ENCODE data around the gene CRYBB1. TPM values are rescaled to one million over a fixed set of nuclear protein-coding genes. Genes with fewer than 3 reads are reported as not detected.

Gene CRYBB1
- total RNA-seq: 0.76 TPM

- DNase-seq (ENCODE audit: low spot score) (no peak), ATAC-seq (peak; percentile 83)
- intact Hi-C loops (cut with DNase I): no loop called here
Measured at GRCh38 chr22:26617271-26618199, at the start of gene CRYBB1. TSS of gene CRYBB1 (minus strand) at chr22:26618027. CDS start at chr22:26616319, 1,708 bp downstream.

- DNase-seq (ENCODE audit: low spot score) (no peak), ATAC-seq (no peak)
- intact Hi-C loops (cut with DNase I): no loop called here
Measured at GRCh38 chr22:26667140-26667539, 49.3 kb upstream of the CRYBB1 start.

- intact Hi-C loops (cut with DNase I): no loop called here
- ATAC-seq: no peak
- DNase-seq (ENCODE audit: low spot score): no peak
Measured at GRCh38 chr22:26665813-26666231, 48.0 kb upstream of the CRYBB1 start.

- intact Hi-C loops (cut with DNase I): no loop called here
- no peak for DNase-seq (ENCODE audit: low spot score)
- ATAC-seq: no peak
Measured at GRCh38 chr22:26663374-26663923, 45.6 kb upstream of the CRYBB1 start.

GRCh38 chr22:26662160-26662559 is 44.3 kb upstream of the CRYBB1 start:
- intact Hi-C loops (cut with DNase I): no loop called here
- DNase-seq (ENCODE audit: low spot score): no peak

GRCh38 chr22:26660961-26661578 is 43.2 kb upstream of the CRYBB1 start:
- no peak for DNase-seq (ENCODE audit: low spot score)
- ATAC-seq: no peak
- intact Hi-C loops (cut with DNase I): no loop called here

More at GRCh38 chr22:26662160-26662559, 44.3 kb upstream of the CRYBB1 start:
- ATAC-seq: no peak

- no peak for ATAC-seq
- intact Hi-C loops (cut with DNase I): no loop called here
Measured at GRCh38 chr22:26660356-26660755, 42.5 kb upstream of the CRYBB1 start.

GRCh38 chr22:26658671-26659478 is 41.0 kb upstream of the CRYBB1 start:
- ATAC-seq (peak; percentile 38), DNase-seq (ENCODE audit: low spot score) (no peak)

More at GRCh38 chr22:26660356-26660755, 42.5 kb upstream of the CRYBB1 start:
- DNase-seq (ENCODE audit: low spot score): no peak

GRCh38 chr22:26658161-26658560 is 40.3 kb upstream of the CRYBB1 start:
- DNase-seq (ENCODE audit: low spot score): no peak
- ATAC-seq: no peak
- intact Hi-C loops (cut with DNase I): no loop called here

More at GRCh38 chr22:26658671-26659478, 41.0 kb upstream of the CRYBB1 start:
- intact Hi-C loops (cut with DNase I): no loop called here

GRCh38 chr22:26656891-26657851 is 39.3 kb upstream of the CRYBB1 start, which contains the start of gene MIAT:
TSS of gene MIAT (plus strand) at chr22:26657588.
- DNase-seq (ENCODE audit: low spot score) (no peak), ATAC-seq (peak; percentile 44)
- intact Hi-C loops (cut with DNase I): no loop called here

GRCh38 chr22:26651815-26652214 is 34.0 kb upstream of the CRYBB1 start:
- ATAC-seq (no peak), DNase-seq (ENCODE audit: low spot score) (no peak)
- intact Hi-C loops (cut with DNase I): no loop called here

GRCh38 chr22:26650722-26651421 is 33.0 kb upstream of the CRYBB1 start:
- no peak for ATAC-seq
- no peak for DNase-seq (ENCODE audit: low spot score)
- intact Hi-C loops (cut with DNase I): no loop called here

GRCh38 chr22:26648528-26649388 is 30.9 kb upstream of the CRYBB1 start:
- intact Hi-C loops (cut with DNase I): no loop called here
- ATAC-seq: no peak
- no peak for DNase-seq (ENCODE audit: low spot score)

GRCh38 chr22:26648011-26648497 is 30.2 kb upstream of the CRYBB1 start:
- ATAC-seq (no peak), DNase-seq (ENCODE audit: low spot score) (no peak)
- intact Hi-C loops (cut with DNase I): no loop called here

- intact Hi-C loops (cut with DNase I): no loop called here
- DNase-seq (ENCODE audit: low spot score): no peak
- ATAC-seq: no peak
Measured at GRCh38 chr22:26646158-26646557, 28.3 kb upstream of the CRYBB1 start.

- ATAC-seq: no peak
- intact Hi-C loops (cut with DNase I): no loop called here
Measured at GRCh38 chr22:26643418-26644100, 25.7 kb upstream of the CRYBB1 start.

More at GRCh38 chr22:26643418-26644100, 25.7 kb upstream of the CRYBB1 start:
- DNase-seq (ENCODE audit: low spot score): no peak

Data from sciatic nerve (tissue), 2 donors.